Right lung (tissue), 10 donors: ENCODE results near the gene MBD6. TPM values are rescaled to one million over a fixed set of nuclear protein-coding genes. Genes with fewer than 3 reads are reported as not detected.

Experiments
- DNase-seq, 2 donors: peaks; one replicate each; pipeline ENCODE4 v3.0.0-alpha.2; 2013
- long read RNA-seq, 8 donors: transcript quantifications; one replicate each; lab custom pipeline, GENCODE V29; 2026
- polyA plus RNA-seq, 5 donors: library from polyadenylated mRNA; unstranded; fragments of 120-200 nt; gene quantifications; one replicate each; pipeline versions ENCODE4 v1.2.1 to v1.2.3, GENCODE V29; 2013; ENCODE audit warnings: inconsistent platforms in 1 of 5, low replicate concordance in 1 of 5; ENCODE audit not compliant: insufficient read length in 5 of 5, insufficient read depth in 1 of 5

Gene MBD6
- 10 to 100 TPM; 55.7 to 78.7 (median 72.7) TPM for polyA plus RNA-seq
- long read RNA-seq, donor 1, partial matches to known transcripts, result 158 of 205 reads
- long read RNA-seq, donor 1, other reads (novel, unspliced or antisense), result 46 of 205 reads
- long read RNA-seq, donor 2, partial matches to known transcripts, result 21 of 21 reads
- long read RNA-seq, donor 2, other reads (novel, unspliced or antisense), result 0 of 21 reads
- long read RNA-seq, donor 3, partial matches to known transcripts, result 45 of 46 reads
- long read RNA-seq, donor 3, other reads (novel, unspliced or antisense), result 0 of 46 reads
- long read RNA-seq, donor 4, partial matches to known transcripts, result 34 of 34 reads
- long read RNA-seq, donor 4, other reads (novel, unspliced or antisense), result 0 of 34 reads
- long read RNA-seq, donor 5, partial matches to known transcripts, result 137 of 181 reads
- long read RNA-seq, donor 5, other reads (novel, unspliced or antisense), result 43 of 181 reads
- long read RNA-seq, donor 6, partial matches to known transcripts, result 65 of 65 reads
- long read RNA-seq, donor 6, other reads (novel, unspliced or antisense), result 0 of 65 reads
- long read RNA-seq, donor 7, full-length matches to known transcripts, result 6 of 101 reads
- long read RNA-seq, donor 7, partial matches to known transcripts, result 95 of 101 reads
- long read RNA-seq, donor 7, other reads (novel, unspliced or antisense), result 0 of 101 reads
- long read RNA-seq, donor 8, partial matches to known transcripts, result 29 of 29 reads
- long read RNA-seq, donor 8, other reads (novel, unspliced or antisense), result 0 of 29 reads

- peak; percentile 91 for DNase-seq
These were observed at the start of gene MBD6 for GRCh38 chr12:57522011-57522886. Gene MBD6 (plus strand): TSS chr12:57522824. CDS start chr12:57524304, 1,480 bp downstream.

GRCh38 chr12:57473392-57473791, 49.2 kb upstream of the MBD6 start:
- DNase-seq, result no peak

- no peak for DNase-seq
These were observed 48.7 kb upstream of the MBD6 start for GRCh38 chr12:57473886-57474285.

DNA sequence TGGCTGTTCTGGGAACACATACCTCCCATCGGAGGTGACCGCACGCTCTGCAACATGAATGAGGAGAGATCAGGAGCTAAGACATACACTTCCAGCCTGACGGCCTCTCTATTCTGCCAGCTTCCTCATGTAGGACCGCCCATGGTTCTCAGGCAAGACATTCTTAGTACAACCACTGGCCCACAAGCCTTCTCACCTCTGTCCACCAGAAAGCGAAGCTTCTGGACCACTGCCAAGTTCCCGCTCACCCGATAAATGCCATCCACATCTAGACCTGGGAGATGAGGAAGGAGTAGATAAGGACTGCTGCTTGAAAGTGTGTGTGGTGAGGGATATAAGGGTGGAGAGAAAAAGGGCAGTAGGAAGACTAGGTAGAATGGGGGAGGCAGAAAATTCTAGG, 48.2 kb upstream of the MBD6 start:
- DNase-seq, result no peak

DNA sequence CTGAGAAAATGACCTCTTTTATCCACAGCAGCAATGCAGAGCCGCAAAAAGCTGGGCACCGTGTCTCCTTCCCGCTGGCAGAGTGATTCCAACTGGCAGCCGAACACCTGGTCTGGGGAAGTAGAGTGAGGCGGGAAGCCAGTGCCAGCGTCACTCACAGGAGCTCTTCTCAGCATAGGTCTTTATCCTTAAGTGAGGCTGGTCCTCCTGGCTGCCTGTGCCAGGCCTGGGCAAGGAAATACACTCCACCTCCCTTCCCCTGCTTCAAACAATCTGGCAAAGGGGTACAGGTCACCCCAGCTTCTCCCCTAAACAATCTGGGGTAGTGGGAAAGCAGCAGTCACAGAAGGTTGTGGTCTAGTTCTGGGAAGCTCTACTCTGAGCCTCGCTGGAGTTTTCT, 47.8 kb upstream of the MBD6 start:
- no peak for DNase-seq

GRCh38 chr12:57475271-57476161, 47.1 kb upstream of the MBD6 start:
- no peak for DNase-seq

GRCh38 chr12:57476162-57476992, 46.2 kb upstream of the MBD6 start:
- DNase-seq, result no peak

DNA sequence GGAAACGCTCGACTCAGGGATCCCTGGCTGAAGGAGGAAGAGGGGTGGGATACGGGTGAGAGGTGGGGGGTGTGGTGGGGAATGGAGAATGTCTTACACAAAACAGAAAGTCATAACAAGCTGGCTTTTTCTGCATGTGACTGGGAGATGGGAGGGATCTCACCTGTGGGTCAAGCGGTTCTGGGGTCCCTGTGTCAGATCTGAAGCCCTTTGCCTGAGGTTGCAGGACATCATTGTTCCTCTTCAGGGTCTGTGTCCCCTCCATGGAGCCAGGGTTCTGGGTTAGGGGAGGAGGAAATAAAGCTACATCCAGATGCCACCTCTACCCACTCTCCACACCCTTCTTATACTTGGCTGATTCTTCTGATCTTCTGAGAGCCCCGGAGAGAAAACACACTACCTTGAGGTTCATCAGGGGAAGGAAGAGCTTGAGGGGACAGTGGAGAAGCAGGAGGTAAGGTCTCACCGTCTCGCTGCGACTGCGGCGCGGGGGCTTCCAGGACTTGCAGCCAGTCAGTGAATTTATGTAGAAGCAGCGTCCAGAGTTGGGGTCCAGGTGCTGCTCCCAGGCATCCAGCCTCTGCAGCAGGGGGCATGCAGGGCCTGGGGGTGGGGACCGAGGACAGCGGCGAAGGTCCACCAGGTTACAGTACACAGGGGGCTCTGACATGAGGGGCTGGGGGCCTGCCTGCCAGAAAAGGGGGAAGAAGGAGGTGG, 45.5 kb upstream of the MBD6 start:
- DNase-seq, result no peak

GRCh38 chr12:57477710-57478681, 44.6 kb upstream of the MBD6 start:
- no peak for DNase-seq

DNA sequence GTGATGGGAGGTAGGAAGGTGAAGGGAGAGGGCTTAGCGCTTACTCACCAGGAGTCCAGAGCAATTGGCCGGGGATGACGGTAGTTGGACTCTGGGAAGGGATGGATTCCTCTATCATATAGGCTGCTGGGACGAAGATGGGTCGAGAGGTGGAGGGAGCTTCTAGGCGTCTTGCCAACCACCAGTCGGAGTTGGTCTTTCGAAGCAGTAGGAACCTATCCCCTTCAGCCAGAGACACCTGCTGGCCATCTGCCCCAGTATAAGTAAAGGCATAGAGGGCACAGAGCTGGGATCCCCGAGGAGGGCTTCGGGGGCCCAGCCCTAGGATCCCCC, 43.6 kb upstream of the MBD6 start:
- DNase-seq, result no peak

- no peak for DNase-seq
These were observed 43.1 kb upstream of the MBD6 start, which contains the start of gene ARHGAP9 for GRCh38 chr12:57479376-57480115. Gene ARHGAP9 (minus strand): TSS chr12:57479866. CDS start chr12:57479406, 460 bp downstream.

DNA sequence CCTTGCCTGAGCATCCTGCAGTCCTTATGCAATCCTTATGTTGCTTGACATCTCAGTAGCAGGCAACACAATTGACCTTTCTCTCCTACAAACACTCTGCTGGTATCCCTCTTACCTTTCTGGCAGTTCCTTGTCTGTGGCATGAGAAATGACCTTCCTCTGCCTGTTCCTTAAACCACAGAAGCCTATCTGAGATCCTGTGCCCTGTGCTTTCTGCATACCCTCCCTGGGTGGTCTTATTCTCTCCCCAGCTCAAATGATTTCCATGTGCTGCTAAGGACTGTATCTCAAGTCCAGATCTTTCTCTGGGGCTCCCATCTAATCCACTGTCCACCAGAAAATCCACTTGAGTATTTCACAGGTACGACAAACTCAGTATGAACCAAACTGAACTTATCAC, 41.0 kb upstream of the MBD6 start:
- DNase-seq, result no peak

DNA sequence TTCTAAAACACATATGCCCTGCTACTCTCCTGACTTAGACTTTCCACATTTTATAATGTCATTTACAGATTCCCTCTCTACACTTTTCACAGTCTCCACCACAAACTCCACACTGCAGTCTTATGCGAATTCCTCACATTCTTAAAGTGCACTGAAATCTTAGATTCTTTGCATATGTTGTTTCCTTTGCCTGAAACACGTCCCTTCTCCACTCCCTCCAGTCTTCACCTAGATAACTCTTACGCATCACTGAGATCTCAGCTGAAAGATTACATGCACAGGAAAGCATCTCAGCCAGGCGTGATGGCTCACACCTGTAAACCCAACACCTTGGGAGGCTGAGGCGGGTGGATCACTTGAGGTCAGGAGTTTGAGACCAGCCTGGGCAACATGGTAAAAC, 39.2 kb upstream of the MBD6 start:
- DNase-seq, result no peak

GRCh38 chr12:57485695-57486094, 36.9 kb upstream of the MBD6 start:
- DNase-seq, result no peak

GRCh38 chr12:57487055-57487596, 35.5 kb upstream of the MBD6 start:
- no peak for DNase-seq

GRCh38 chr12:57487597-57488401, 34.8 kb upstream of the MBD6 start, which contains the start of gene MARS1:
Gene MARS1 (plus strand): TSS chr12:57488068. CDS start chr12:57488091, 23 bp downstream.
- DNase-seq, result peak; percentile 94
